Stimulated activated CD8-positive, alpha-beta memory T cell treated with anti-CD3 and anti-CD28 coated beads, Interleukin-7, amount 100 ng/mL, for 1 hour (primary cell): ENCODE data around the gene GTPBP10.

Source experiments
- DNase-seq, 2 donors: peaks; one replicate each; pipeline ENCODE4 v3.0.0-alpha.2; 2020; ENCODE audit warnings: low read depth in 2 of 2

Gene GTPBP10

DNA sequence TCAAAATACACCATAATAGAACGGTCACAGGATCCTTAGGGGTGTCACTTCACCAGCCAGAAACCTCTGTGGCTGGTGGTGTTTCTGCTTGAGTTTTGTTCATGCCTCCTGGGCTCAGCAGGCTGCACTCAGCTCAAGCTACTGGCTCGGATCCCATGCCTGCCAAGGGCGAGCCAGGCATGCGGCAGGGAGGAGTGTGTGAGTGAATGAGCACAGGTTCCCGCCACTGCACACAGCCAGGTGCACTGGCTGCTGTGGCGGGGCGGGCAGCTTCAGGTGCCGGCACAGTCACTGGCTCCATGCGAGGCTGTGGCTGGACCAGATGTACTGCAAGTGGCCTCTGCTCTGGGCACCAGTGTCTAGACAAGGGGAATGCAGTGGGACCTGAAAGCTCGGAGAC, 86.2 kb downstream of the GTPBP10 start:
- no peak for DNase-seq

DNA sequence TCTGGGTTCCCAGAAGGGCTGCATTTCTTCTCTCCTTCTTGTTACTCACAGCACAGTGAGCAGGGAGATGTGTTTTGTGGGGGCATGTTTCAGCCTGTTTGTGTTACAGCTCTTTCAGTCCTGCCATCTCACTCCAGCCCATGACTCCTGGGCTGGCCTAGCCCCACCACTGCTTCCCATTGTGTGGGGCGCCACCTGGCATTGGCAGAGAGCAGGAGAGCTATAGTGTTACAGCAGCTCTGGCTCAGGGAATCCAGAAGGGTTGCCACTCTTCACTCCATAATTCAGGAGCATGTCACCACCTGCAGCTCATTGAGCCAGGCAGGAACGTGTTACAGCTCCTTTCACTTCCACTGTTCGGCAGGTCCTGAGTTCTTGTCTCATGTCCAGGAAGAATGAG, 86.7 kb downstream of the GTPBP10 start:
- DNase-seq: no peak
